ENCODE results near the gene OR6S1. TPM values are rescaled to one million over a fixed set of nuclear protein-coding genes. Genes with fewer than 3 reads are reported as not detected.

OR6S1 gene
- total and polyA plus RNA-seq, 4 donors: not detected

- Histone ChIP-seq H3K9me3 (ENCODE audit: control insufficient read depth in 4 of 4, low read length in 3 of 4) (no peaks in the 10 kb centered on the region), H3K27me3 (ENCODE audit: control insufficient read depth in 4 of 4, insufficient read depth in 4 of 4, low read length in 3 of 4) (no peaks in the 10 kb centered on the region), H3K9ac (ENCODE audit: low read depth in 1 of 2, low read length in 2 of 2) (no peak overlapping the region), H3K27ac (ENCODE audit: low read depth in 1 of 2, low read length in 2 of 2) (no peak overlapping the region), H3K36me3 (ENCODE audit: control insufficient read depth in 4 of 4, insufficient read depth in 3 of 4, low read depth in 1 of 4, low read length in 3 of 4) (no peaks in the 10 kb centered on the region), H3K4me1 (ENCODE audit: control insufficient read depth in 4 of 4, insufficient read depth in 4 of 4, low read length in 3 of 4) (peaks cover 0 to 26% (median 17%) of the 10 kb centered on the region in 4 donors), H3K4me3 (ENCODE audit: low read depth in 1 of 3, low read length in 3 of 3) (no peak overlapping the region)
- WGBS: 76% methylated on average over 5 of the region's 5 CpGs
- no peak for DNase-seq (ENCODE audit: low spot score)
- TF ChIP-seq CTCF (IDR thresholded peaks at IDR 0.05; ENCODE audit: low read depth, low read length, missing input control) (no peak), HNF4A (conservative IDR thresholded peaks at IDR 0.05) (no peak), FOXA2 (IDR thresholded peaks at IDR 0.05) (no peak), EGR1 (IDR thresholded peaks at IDR 0.05; ENCODE audit: low read depth in 2 of 2) (no peak), RAD21 (IDR thresholded peaks at IDR 0.05) (no peak), RXRA (IDR thresholded peaks at IDR 0.05) (no peak), FOXA1 (IDR thresholded peaks at IDR 0.05) (no peak), GABPA (IDR thresholded peaks at IDR 0.05 in 1 of 2, conservative IDR thresholded peaks at IDR 0.05 in 1 of 2) (no peak), ATF3 (IDR thresholded peaks at IDR 0.05) (no peak), MAX (IDR thresholded peaks at IDR 0.05) (no peak), REST (IDR thresholded peaks at IDR 0.05) (no peak), SP1 (IDR thresholded peaks at IDR 0.05) (no peak)
Measured at GRCh38 chr14:20615996-20616395, 25.5 kb downstream of the OR6S1 start.

- no peaks in the 10 kb centered on the region for H3K9me3 ChIP-seq (ENCODE audit: control insufficient read depth in 4 of 4, low read length in 3 of 4)
- no peaks in the 10 kb centered on the region for H3K36me3 ChIP-seq (ENCODE audit: control insufficient read depth in 4 of 4, insufficient read depth in 3 of 4, low read depth in 1 of 4, low read length in 3 of 4)
- peak overlapping the region; percentile 25 to 62 (median 30) for H3K4me3 ChIP-seq (ENCODE audit: low read depth in 1 of 3, low read length in 3 of 3)
- 36% methylated on average over 17 of the region's 17 CpGs for WGBS
- no peak for DNase-seq (ENCODE audit: low spot score)
- no peaks in the 10 kb centered on the region for H3K27me3 ChIP-seq (ENCODE audit: control insufficient read depth in 4 of 4, insufficient read depth in 4 of 4, low read length in 3 of 4)
- H3K27ac ChIP-seq (ENCODE audit: low read depth in 1 of 2, low read length in 2 of 2): peak overlapping the region; percentile 49 to 74
- peaks cover 0 to 36% (median 24%) of the 10 kb centered on the region in 4 donors for H3K4me1 ChIP-seq (ENCODE audit: control insufficient read depth in 4 of 4, insufficient read depth in 4 of 4, low read length in 3 of 4)
- no peak for TF ChIP-seq EGR1 (IDR thresholded peaks at IDR 0.05; ENCODE audit: low read depth in 2 of 2)
- no peak for TF ChIP-seq CTCF (IDR thresholded peaks at IDR 0.05; ENCODE audit: low read depth, low read length, missing input control)
- no peak for TF ChIP-seq ATF3 (IDR thresholded peaks at IDR 0.05)
- TF ChIP-seq FOXA1 (IDR thresholded peaks at IDR 0.05): no peak
- H3K9ac ChIP-seq (ENCODE audit: low read depth in 1 of 2, low read length in 2 of 2): peak overlapping the region in 1 of 2 donors; percentile 68
Measured at GRCh38 chr14:20614038-20614840, 27.3 kb downstream of the OR6S1 start.
